Duodenal mucosa (tissue), 2 donors: Measurements from ENCODE around the gene MYH14.

ENCODE experiments used
- H3K27ac ChIP-seq: one replicate; pipeline ENCODE4 v1.7.0; 2013; ENCODE audit warnings: low read depth, low read length
- H3K27me3 ChIP-seq, 2 donors: one replicate each; pipeline ENCODE4 v1.7.0; 2013; ENCODE audit warnings: low read length in 2 of 2, control low read depth in 1 of 2; ENCODE audit not compliant: insufficient read depth in 2 of 2, control insufficient read depth in 1 of 2
- H3K36me3 ChIP-seq, 2 donors: one replicate each; pipeline ENCODE4 v1.7.0; 2013; ENCODE audit warnings: low read length in 2 of 2, control low read depth in 1 of 2; ENCODE audit not compliant: insufficient read depth in 2 of 2, control insufficient read depth in 1 of 2
- H3K4me1 ChIP-seq, 2 donors: one replicate each; pipeline ENCODE4 v1.7.0; 2013; ENCODE audit warnings: low read length in 2 of 2, control low read depth in 1 of 2; ENCODE audit not compliant: insufficient read depth in 2 of 2, control insufficient read depth in 1 of 2
- H3K4me3 ChIP-seq, 2 donors: one replicate each; pipeline ENCODE4 v1.7.0; 2013; ENCODE audit warnings: low read length in 2 of 2, low read depth in 1 of 2
- H3K9ac ChIP-seq, 2 donors: one replicate each; pipeline ENCODE4 v1.7.0; 2013; ENCODE audit warnings: low read length in 2 of 2, low read depth in 1 of 2
- H3K9me3 ChIP-seq, 2 donors: one replicate each; pipeline ENCODE4 v1.7.0; 2013; ENCODE audit warnings: low read length in 2 of 2, control low read depth in 1 of 2; ENCODE audit not compliant: control insufficient read depth in 1 of 2

Gene MYH14

GRCh38 chr19:50300814-50301606, 97.6 kb downstream of the MYH14 start:
- Histone ChIP-seq H3K9ac (no peak overlapping the region), H3K4me1 (no peaks in the 10 kb centered on the region), H3K27ac (no peak overlapping the region), H3K4me3 (no peak overlapping the region), H3K27me3 (no peaks in the 10 kb centered on the region), H3K9me3 (no peaks in the 10 kb centered on the region), H3K36me3 (peaks cover 25 to 74% of the 10 kb centered on the region in 2 donors)

GRCh38 chr19:50301607-50301971, 98.2 kb downstream of the MYH14 start:
- no peaks in the 10 kb centered on the region for H3K9me3 ChIP-seq
- H3K27me3 ChIP-seq = no peaks in the 10 kb centered on the region
- no peak overlapping the region for H3K4me3 ChIP-seq
- H3K9ac ChIP-seq = no peak overlapping the region
- no peaks in the 10 kb centered on the region for H3K4me1 ChIP-seq
- peaks cover 30 to 75% of the 10 kb centered on the region in 2 donors for H3K36me3 ChIP-seq
- no peak overlapping the region for H3K27ac ChIP-seq

- H3K27me3 ChIP-seq = no peaks in the 10 kb centered on the region
- H3K9ac ChIP-seq = no peak overlapping the region
- no peaks in the 10 kb centered on the region for H3K9me3 ChIP-seq
- H3K4me1 ChIP-seq = no peaks in the 10 kb centered on the region
- H3K4me3 ChIP-seq = no peak overlapping the region
- no peak overlapping the region for H3K27ac ChIP-seq
- H3K36me3 ChIP-seq = peaks cover 27 to 74% of the 10 kb centered on the region in 2 donors
Observed at GRCh38 chr19:50303558-50303957, 100.1 kb downstream of the MYH14 start.

GRCh38 chr19:50308991-50309390, 105.6 kb downstream of the MYH14 start:
- Histone ChIP-seq H3K27ac (no peak overlapping the region), H3K4me1 (no peaks in the 10 kb centered on the region), H3K36me3 (peaks cover 16 to 63% of the 10 kb centered on the region in 2 donors), H3K9ac (no peak overlapping the region), H3K9me3 (no peaks in the 10 kb centered on the region), H3K27me3 (peaks cover 5 to 14% of the 10 kb centered on the region in 2 donors), H3K4me3 (no peak overlapping the region)

- H3K9me3 ChIP-seq = no peaks in the 10 kb centered on the region
- H3K9ac ChIP-seq = no peak overlapping the region
- H3K36me3 ChIP-seq = peaks cover 14 to 58% of the 10 kb centered on the region in 2 donors
- H3K4me3 ChIP-seq = no peak overlapping the region
- no peak overlapping the region for H3K27ac ChIP-seq
- H3K27me3 ChIP-seq = peaks cover 5 to 14% of the 10 kb centered on the region in 2 donors
- no peaks in the 10 kb centered on the region for H3K4me1 ChIP-seq
Observed at GRCh38 chr19:50309396-50310125, 106.1 kb downstream of the MYH14 start.

GRCh38 chr19:50310759-50311465, 107.5 kb downstream of the MYH14 start:
- Histone ChIP-seq H3K4me1 (no peaks in the 10 kb centered on the region), H3K4me3 (no peak overlapping the region), H3K9me3 (no peaks in the 10 kb centered on the region), H3K27ac (no peak overlapping the region), H3K27me3 (peaks cover 5 to 16% of the 10 kb centered on the region in 2 donors), H3K9ac (no peak overlapping the region), H3K36me3 (peaks cover 10 to 46% of the 10 kb centered on the region in 2 donors)

GRCh38 chr19:50311723-50312635, 108.6 kb downstream of the MYH14 start:
- Histone ChIP-seq H3K27me3 (peaks cover 5 to 16% of the 10 kb centered on the region in 2 donors), H3K4me1 (no peaks in the 10 kb centered on the region), H3K9me3 (no peaks in the 10 kb centered on the region), H3K4me3 (no peak overlapping the region), H3K27ac (no peak overlapping the region), H3K9ac (no peak overlapping the region), H3K36me3 (peaks cover 1 to 36% of the 10 kb centered on the region in 2 donors)

GRCh38 chr19:50312967-50313811, 109.8 kb downstream of the MYH14 start:
- no peak overlapping the region for H3K27ac ChIP-seq
- H3K4me3 ChIP-seq = no peak overlapping the region
- H3K27me3 ChIP-seq = peaks cover 5 to 16% of the 10 kb centered on the region in 2 donors
- no peak overlapping the region for H3K9ac ChIP-seq
- H3K36me3 ChIP-seq = peaks cover 0 to 27% of the 10 kb centered on the region in 2 donors
- no peaks in the 10 kb centered on the region for H3K4me1 ChIP-seq
- H3K9me3 ChIP-seq = no peaks in the 10 kb centered on the region
